ENCODE results near the gene TRAPPC2L.

TRAPPC2L gene

GRCh38 chr16:88861359-88861758 lies 4.4 kb downstream of the TRAPPC2L start:
- Histone ChIP-seq H3K36me3 (replicated peaks; ENCODE audit: insufficient read depth, low read length) (no peaks in the 10 kb centered on the region), H2AFZ (ENCODE audit: low read length) (no peak overlapping the region), H3K79me2 (ENCODE audit: low read length) (peaks cover 16% of the 10 kb centered on the region), H3K4me2 (ENCODE audit: low read depth, low read length) (no peak overlapping the region), H3K4me3 (ENCODE audit: low read length) (no peak overlapping the region), H3K9me3 (replicated peaks; ENCODE audit: insufficient read depth, low read length) (no peaks in the 10 kb centered on the region), H3K9me2 (replicated peaks; ENCODE audit: insufficient read depth, low read length) (no peaks in the 10 kb centered on the region), H3K27me3 (replicated peaks; ENCODE audit: insufficient read depth, low read length) (no peaks in the 10 kb centered on the region), H3K9ac (ENCODE audit: low read length) (no peak overlapping the region), H3K4me1 (ENCODE audit: low read length) (no peaks in the 10 kb centered on the region), H3K27ac (ENCODE audit: low read length) (no peak overlapping the region), H3F3A (ENCODE audit: insufficient read depth, low read length) (no peaks in the 10 kb centered on the region), H4K20me1 (ENCODE audit: insufficient read depth, low read length) (no peaks in the 10 kb centered on the region)
- no peak for DNase-seq
- no peak for TF ChIP-seq CTCF (IDR thresholded peaks at IDR 0.05; ENCODE audit: low read length)
- no peak for TF ChIP-seq EZH2phosphoT487 (IDR thresholded peaks at IDR 0.05; ENCODE audit: low read length)
- TF ChIP-seq EZH2 (optimal IDR thresholded peaks at IDR 0.05; ENCODE audit: low read depth, low read length) = no peak

GRCh38 chr16:88862968-88863367 lies 6.0 kb downstream of the TRAPPC2L start:
- H3K27ac ChIP-seq (ENCODE audit: low read length) = no peak overlapping the region
- no peaks in the 10 kb centered on the region for H3K36me3 ChIP-seq (replicated peaks; ENCODE audit: insufficient read depth, low read length)
- no peaks in the 10 kb centered on the region for H3F3A ChIP-seq (ENCODE audit: insufficient read depth, low read length)
- H3K4me3 ChIP-seq (ENCODE audit: low read length) = no peak overlapping the region
- DNase-seq = no peak
- H3K4me1 ChIP-seq (ENCODE audit: low read length) = no peaks in the 10 kb centered on the region
- no peaks in the 10 kb centered on the region for H4K20me1 ChIP-seq (ENCODE audit: insufficient read depth, low read length)
- no peaks in the 10 kb centered on the region for H3K9me3 ChIP-seq (replicated peaks; ENCODE audit: insufficient read depth, low read length)
- peaks cover 7% of the 10 kb centered on the region; the same call in 1 of the 2 replicates for H3K79me2 ChIP-seq (ENCODE audit: low read length)
- H3K4me2 ChIP-seq (ENCODE audit: low read depth, low read length) = no peak overlapping the region
- TF ChIP-seq EZH2phosphoT487 (IDR thresholded peaks at IDR 0.05; ENCODE audit: low read length) (no peak), CTCF (IDR thresholded peaks at IDR 0.05; ENCODE audit: low read length) (no peak), EZH2 (optimal IDR thresholded peaks at IDR 0.05; ENCODE audit: low read depth, low read length) (no peak)
- no peak overlapping the region for H3K9ac ChIP-seq (ENCODE audit: low read length)
- no peaks in the 10 kb centered on the region; the same call in 1 of the 2 replicates for H3K27me3 ChIP-seq (replicated peaks; ENCODE audit: insufficient read depth, low read length)
- H2AFZ ChIP-seq (ENCODE audit: low read length) = no peak overlapping the region
- H3K9me2 ChIP-seq (replicated peaks; ENCODE audit: insufficient read depth, low read length) = no peaks in the 10 kb centered on the region

- TF ChIP-seq EZH2phosphoT487 (IDR thresholded peaks at IDR 0.05; ENCODE audit: low read length) (no peak), EZH2 (optimal IDR thresholded peaks at IDR 0.05; ENCODE audit: low read depth, low read length) (no peak), CTCF (IDR thresholded peaks at IDR 0.05; ENCODE audit: low read length) (no peak)
- Histone ChIP-seq H3K79me2 (ENCODE audit: low read length) (peaks cover 2% of the 10 kb centered on the region; the same call in 1 of the 2 replicates), H3K9ac (ENCODE audit: low read length) (no peak overlapping the region), H3K9me2 (replicated peaks; ENCODE audit: insufficient read depth, low read length) (no peaks in the 10 kb centered on the region), H3K27ac (ENCODE audit: low read length) (no peak overlapping the region), H2AFZ (ENCODE audit: low read length) (no peak overlapping the region), H3K36me3 (replicated peaks; ENCODE audit: insufficient read depth, low read length) (no peaks in the 10 kb centered on the region), H3F3A (ENCODE audit: insufficient read depth, low read length) (no peaks in the 10 kb centered on the region), H3K4me1 (ENCODE audit: low read length) (no peaks in the 10 kb centered on the region), H3K27me3 (replicated peaks; ENCODE audit: insufficient read depth, low read length) (no peaks in the 10 kb centered on the region; the same call in 1 of the 2 replicates), H3K9me3 (replicated peaks; ENCODE audit: insufficient read depth, low read length) (no peaks in the 10 kb centered on the region), H3K4me3 (ENCODE audit: low read length) (no peak overlapping the region), H3K4me2 (ENCODE audit: low read depth, low read length) (no peak overlapping the region), H4K20me1 (ENCODE audit: insufficient read depth, low read length) (no peaks in the 10 kb centered on the region)
- DNase-seq = no peak
These were observed 6.5 kb downstream of the TRAPPC2L start for GRCh38 chr16:88863426-88863825.
